Activated CD4-positive, alpha-beta T cell treated with anti-CD3 and anti-CD28 coated beads, Interleukin-2, amount 10 ng/mL, durations not matched to agents 24 days and 14 days (primary cell): ENCODE measurements around the gene CCDC69. TPM values are rescaled to one million over a fixed set of nuclear protein-coding genes. Genes with fewer than 3 reads are reported as not detected.

Experiments
- DNase-seq: peaks from one replicate; pipeline ENCODE4 v3.0.0; 2022
- H3K27ac Mint-ChIP-seq: one replicate; pipeline ENCODE4 v1.8.0; 2022; ENCODE audit warnings: mild to moderate bottlenecking, mixed read lengths
- H3K27me3 Mint-ChIP-seq: one replicate; pipeline ENCODE4 v1.8.0; 2022; ENCODE audit warnings: mixed read lengths
- H3K36me3 Mint-ChIP-seq: one replicate; pipeline ENCODE4 v1.8.0; 2022; ENCODE audit warnings: low read depth, mild to moderate bottlenecking, mixed read lengths
- H3K4me1 Mint-ChIP-seq: one replicate; pipeline ENCODE4 v1.8.0; 2021; ENCODE audit warnings: mixed read lengths
- H3K4me3 Mint-ChIP-seq: one replicate; pipeline ENCODE4 v1.8.0; 2022; ENCODE audit warnings: mild to moderate bottlenecking, moderate library complexity, mixed read lengths
- H3K9me3 Mint-ChIP-seq: one replicate; pipeline ENCODE4 v1.8.0; 2021; ENCODE audit warnings: mixed read lengths
- intact Hi-C: fragments of 100-400 bp; cut with micrococcal nuclease; formaldehyde crosslinking; loops from one replicate; pipeline ENCODE4 v1.15.1; 2023
- total RNA-seq: library from RNA; stranded (reverse); gene quantifications from 2 replicates; pipeline ENCODE4 v1.2.3, GENCODE V29; 2022

The CCDC69 gene
- total RNA-seq, 1 donor from 2014 or later: 23.2 TPM

DNA sequence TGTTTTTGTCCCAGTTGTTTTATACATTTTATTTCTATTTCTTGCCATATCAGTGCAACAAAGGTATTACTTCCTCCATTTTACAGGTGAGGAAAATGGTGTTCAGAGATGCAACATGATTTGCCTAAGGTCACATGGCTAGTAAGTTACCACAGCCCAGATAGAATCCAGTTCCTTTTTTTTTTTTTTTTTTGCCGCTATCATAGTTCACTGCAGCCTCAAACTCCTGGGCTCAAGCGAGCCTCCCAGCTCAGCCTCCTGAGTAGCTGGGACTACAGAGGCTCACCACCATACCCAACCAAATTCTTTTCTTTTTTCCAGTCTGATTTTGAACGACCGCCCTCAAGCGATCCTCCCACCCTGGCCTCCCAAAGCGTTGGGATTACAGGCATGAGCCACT lies 480 bp upstream of the CCDC69 start:
- peak overlapping the region; percentile 84 for H3K4me3 Mint-ChIP-seq
- DNase-seq: no peak
- peaks cover 45% of the 10 kb centered on the region for H3K4me1 Mint-ChIP-seq
- H3K36me3 Mint-ChIP-seq: peaks cover 17% of the 10 kb centered on the region
- no peaks in the 10 kb centered on the region for H3K27me3 Mint-ChIP-seq
- intact Hi-C loops: loop anchor here (1.0 to 2.0 kb wide), 3 partner anchors 9 to 28 kb away; no protein-coding TSS in a partner anchor
- no peaks in the 10 kb centered on the region for H3K9me3 Mint-ChIP-seq
- peak overlapping the region; percentile 67 for H3K27ac Mint-ChIP-seq

DNA sequence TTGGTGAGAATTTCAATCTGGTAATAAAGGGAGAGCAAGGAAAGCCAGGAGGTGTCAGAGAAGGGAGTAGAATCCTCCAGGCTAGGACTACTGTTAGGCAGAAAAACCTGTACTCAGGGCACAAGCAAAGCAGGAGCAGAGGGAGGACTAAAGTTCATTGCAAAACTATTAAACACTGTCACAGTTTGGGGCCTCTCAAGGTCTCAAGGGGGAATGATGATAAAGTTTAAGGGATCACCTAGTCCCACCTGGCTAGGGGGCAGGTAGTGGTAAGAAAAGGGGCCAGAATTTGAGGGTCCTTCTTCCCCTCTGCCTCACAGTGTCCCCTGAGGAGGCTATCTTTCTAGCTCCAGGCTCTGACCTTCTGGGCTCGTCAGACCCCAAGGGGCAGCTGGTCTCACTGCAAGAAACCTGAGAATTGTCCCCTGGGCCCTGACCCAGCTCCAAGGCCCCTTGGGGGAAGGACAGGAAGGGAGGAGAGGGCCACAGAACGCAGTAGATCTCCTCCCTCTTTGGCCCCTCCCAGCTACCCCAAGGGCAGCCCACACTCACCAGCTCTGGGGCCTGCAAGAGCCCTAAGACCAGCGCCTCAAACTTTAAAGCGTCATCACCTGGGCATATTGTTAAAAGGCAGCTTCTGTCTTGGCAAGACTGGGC lies 974 bp downstream of the CCDC69 start:
- Mint-ChIP-seq H3K9me3 (no peaks in the 10 kb centered on the region), H3K27ac (peak overlapping the region; percentile 83), H3K36me3 (peaks cover 28% of the 10 kb centered on the region), H3K27me3 (no peaks in the 10 kb centered on the region), H3K4me1 (peaks cover 59% of the 10 kb centered on the region), H3K4me3 (peak overlapping the region; percentile 84)
- DNase-seq: peak; percentile 88
- intact Hi-C loops: loop anchor here (1.0 kb wide), 1 partner anchor 9 kb away; no protein-coding TSS in a partner anchor

DNA sequence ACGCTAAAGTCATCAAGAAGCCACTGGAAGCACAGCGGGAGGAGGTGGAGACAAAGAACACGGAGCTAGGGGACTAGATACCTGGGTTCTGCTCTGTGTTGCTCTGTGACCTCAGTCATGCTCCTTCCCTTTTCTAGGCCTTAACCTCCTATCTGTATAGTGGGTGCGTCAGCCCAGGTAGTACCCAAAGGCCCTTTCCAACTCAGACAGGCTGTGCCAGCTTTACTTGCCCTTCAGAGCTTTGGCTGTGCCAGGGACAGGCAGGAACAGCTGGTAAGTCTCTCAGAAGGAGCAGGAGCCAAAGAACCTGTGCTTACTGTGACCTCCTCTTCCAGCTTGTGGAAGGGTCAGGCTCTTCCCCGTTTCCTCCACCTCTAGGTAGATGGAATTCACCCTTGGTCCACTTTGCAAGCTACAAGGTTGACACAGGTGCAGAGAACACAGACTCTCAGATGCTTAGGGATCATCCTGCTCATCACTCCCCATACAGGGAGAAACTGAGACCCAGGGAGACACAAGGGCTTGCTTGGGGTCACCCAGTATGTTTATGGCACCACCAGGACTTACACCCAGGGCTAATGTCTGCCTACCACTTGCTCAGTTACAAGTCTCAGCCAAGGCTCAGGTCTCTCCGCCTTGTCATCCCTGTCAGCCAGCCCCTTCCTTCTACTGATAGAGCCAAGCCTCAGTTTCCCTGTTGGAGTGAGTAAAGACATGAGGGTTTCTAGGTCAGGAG lies 1.7 kb downstream of the CCDC69 start:
- Mint-ChIP-seq H3K27ac (peak overlapping the region; percentile 83), H3K36me3 (peaks cover 35% of the 10 kb centered on the region), H3K9me3 (no peaks in the 10 kb centered on the region), H3K4me3 (peak overlapping the region; percentile 84), H3K27me3 (no peaks in the 10 kb centered on the region), H3K4me1 (peaks cover 66% of the 10 kb centered on the region)
- intact Hi-C loops: no loop called here
- DNase-seq: peak; percentile 67

DNA sequence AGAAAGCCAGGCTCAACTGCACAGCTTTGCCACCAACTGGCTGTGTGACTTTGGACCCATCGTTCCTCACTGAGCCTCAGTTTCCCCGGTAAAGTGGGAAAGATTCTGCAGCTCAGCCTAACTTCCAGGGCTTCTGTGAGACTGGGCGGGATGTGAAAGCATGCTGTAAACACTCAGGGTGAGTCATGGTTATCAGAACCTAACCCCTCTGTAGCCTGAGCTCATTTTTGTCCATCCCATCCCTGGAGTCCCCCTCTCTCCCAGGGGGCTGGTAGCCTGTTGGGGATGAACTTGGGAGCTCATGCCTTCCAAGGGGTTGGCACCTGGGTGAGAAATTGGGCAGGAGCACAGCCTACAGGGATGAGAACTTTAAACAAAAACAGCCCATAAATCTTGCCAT lies 2.3 kb downstream of the CCDC69 start:
- H3K36me3 Mint-ChIP-seq: peaks cover 39% of the 10 kb centered on the region
- intact Hi-C loops: no loop called here
- H3K9me3 Mint-ChIP-seq: no peaks in the 10 kb centered on the region
- peak overlapping the region; percentile 83 for H3K27ac Mint-ChIP-seq
- H3K27me3 Mint-ChIP-seq: no peaks in the 10 kb centered on the region
- DNase-seq: no peak
- H3K4me3 Mint-ChIP-seq: peak overlapping the region; percentile 84
- H3K4me1 Mint-ChIP-seq: peaks cover 70% of the 10 kb centered on the region

DNA sequence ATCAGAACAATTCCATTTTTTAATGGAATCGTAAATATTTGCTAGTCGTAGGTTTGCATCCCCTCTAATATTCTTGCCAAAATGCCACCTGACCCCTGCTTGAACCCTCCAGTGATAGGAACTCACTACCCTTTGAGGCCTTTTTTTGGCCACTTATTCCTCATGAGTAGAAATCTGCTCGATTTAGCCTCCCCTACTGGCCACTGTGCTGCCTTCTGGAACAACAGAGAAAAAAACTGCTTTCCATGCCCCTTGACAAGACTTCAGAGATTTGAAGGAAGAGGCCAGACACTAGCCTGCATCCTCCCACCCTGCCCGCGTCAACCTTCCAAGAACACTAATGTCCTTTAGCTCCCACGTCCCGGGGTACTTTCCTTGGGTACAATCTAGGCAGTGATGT lies 4.1 kb downstream of the CCDC69 start:
- H3K36me3 Mint-ChIP-seq: peaks cover 49% of the 10 kb centered on the region
- H3K9me3 Mint-ChIP-seq: no peaks in the 10 kb centered on the region
- no peaks in the 10 kb centered on the region for H3K27me3 Mint-ChIP-seq
- H3K4me1 Mint-ChIP-seq: peaks cover 79% of the 10 kb centered on the region
- H3K4me3 Mint-ChIP-seq: peak overlapping the region; percentile 18
- DNase-seq: no peak
- intact Hi-C loops: no loop called here
- peak overlapping the region; percentile 38 for H3K27ac Mint-ChIP-seq

DNA sequence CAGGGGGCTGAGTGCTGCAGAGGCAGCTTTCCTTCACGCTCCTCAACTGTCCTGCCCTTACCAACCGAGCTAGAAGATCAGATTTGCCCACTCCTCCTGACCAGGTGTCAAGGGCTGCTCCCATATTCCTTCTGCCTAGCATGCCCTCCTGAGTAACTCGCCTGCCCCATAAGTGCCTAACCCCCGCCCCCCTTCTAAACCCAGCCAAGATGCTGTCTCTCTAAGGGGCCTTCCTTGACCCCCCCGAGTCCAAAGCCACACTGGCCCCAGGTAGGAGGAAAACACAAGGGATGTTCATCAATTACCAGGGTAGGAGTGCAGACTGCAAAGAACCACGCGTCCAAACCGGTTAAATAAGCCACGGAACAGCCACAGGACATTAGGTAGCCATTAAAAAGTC lies 4.8 kb downstream of the CCDC69 start:
- Mint-ChIP-seq H3K9me3 (no peaks in the 10 kb centered on the region), H3K4me1 (peaks cover 81% of the 10 kb centered on the region), H3K27me3 (no peaks in the 10 kb centered on the region), H3K27ac (no peak overlapping the region), H3K4me3 (no peak overlapping the region), H3K36me3 (peaks cover 53% of the 10 kb centered on the region)
- intact Hi-C loops: no loop called here
- no peak for DNase-seq

DNA sequence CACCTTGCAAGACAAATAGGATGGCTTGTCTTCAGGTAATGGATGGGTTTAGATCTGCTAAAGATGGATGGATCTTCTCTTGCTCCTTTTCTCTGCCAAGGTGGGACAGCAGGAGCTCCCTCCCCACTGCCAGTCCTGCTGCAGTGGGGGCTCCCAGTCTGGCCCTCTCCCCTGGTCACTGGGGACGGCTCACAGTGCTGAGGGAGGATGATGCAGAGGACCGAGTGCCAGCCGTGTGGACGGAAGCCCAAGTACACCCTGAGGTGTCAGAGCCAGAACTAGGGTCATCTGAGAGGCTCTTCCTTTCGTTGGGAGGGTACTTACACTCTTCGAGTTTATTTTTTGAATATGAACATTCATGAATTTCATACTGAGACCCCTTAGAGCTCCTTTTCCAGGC lies 5.7 kb downstream of the CCDC69 start:
- peaks cover 55% of the 10 kb centered on the region for H3K36me3 Mint-ChIP-seq
- no peaks in the 10 kb centered on the region for H3K9me3 Mint-ChIP-seq
- H3K27ac Mint-ChIP-seq: peak overlapping the region; percentile 73
- intact Hi-C loops: no loop called here
- no peaks in the 10 kb centered on the region for H3K27me3 Mint-ChIP-seq
- no peak for DNase-seq
- peak overlapping the region; percentile 52 for H3K4me3 Mint-ChIP-seq
- peaks cover 85% of the 10 kb centered on the region for H3K4me1 Mint-ChIP-seq

DNA sequence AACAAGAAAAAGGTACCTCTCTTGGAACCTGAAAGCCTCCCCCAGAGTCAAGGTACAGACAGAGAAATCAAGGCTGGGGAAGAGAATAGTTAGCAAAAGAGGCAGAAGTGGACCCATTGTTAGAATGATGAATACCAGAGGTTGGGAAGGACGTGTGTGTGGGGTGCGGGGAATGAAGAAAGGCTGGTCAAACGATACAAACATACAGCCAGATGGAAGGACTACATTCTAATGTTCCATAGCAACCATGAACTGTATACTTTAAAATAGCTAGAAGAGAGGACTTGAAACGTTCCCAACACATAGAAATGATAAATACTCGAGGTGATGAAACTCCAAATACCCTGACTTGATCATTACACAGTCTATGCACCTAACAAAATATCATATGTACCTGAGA lies 7.1 kb downstream of the CCDC69 start:
- Mint-ChIP-seq H3K9me3 (no peaks in the 10 kb centered on the region), H3K4me3 (peak overlapping the region; percentile 1), H3K27ac (peak overlapping the region; percentile 35), H3K27me3 (no peaks in the 10 kb centered on the region), H3K36me3 (peaks cover 62% of the 10 kb centered on the region), H3K4me1 (peaks cover 81% of the 10 kb centered on the region)
- intact Hi-C loops: no loop called here
- DNase-seq: no peak

DNA sequence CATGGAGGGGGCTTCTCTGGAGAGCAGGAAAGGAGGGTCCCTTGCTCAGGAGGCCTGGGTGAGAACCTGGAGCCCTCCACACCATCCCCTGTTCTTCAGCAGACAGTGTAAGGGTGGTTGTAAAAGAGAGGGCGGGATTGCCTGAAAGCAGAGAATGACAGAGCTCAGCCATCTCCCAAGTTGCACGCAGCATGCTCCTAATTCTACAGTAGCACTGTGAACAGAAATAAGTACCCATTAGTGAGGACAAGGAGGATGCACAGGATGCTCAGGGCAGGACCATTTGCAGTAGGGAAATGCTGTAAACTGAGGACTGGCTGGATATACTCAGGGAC lies 8.4 kb downstream of the CCDC69 start:
- Mint-ChIP-seq H3K9me3 (no peaks in the 10 kb centered on the region), H3K27me3 (no peaks in the 10 kb centered on the region), H3K36me3 (peaks cover 55% of the 10 kb centered on the region), H3K4me3 (peak overlapping the region; percentile 91), H3K27ac (peak overlapping the region; percentile 95), H3K4me1 (peaks cover 77% of the 10 kb centered on the region)
- no peak for DNase-seq
- intact Hi-C loops: loop anchor here (2.0 kb wide), 2 partner anchors 65 to 133 kb away; no protein-coding TSS in a partner anchor

DNA sequence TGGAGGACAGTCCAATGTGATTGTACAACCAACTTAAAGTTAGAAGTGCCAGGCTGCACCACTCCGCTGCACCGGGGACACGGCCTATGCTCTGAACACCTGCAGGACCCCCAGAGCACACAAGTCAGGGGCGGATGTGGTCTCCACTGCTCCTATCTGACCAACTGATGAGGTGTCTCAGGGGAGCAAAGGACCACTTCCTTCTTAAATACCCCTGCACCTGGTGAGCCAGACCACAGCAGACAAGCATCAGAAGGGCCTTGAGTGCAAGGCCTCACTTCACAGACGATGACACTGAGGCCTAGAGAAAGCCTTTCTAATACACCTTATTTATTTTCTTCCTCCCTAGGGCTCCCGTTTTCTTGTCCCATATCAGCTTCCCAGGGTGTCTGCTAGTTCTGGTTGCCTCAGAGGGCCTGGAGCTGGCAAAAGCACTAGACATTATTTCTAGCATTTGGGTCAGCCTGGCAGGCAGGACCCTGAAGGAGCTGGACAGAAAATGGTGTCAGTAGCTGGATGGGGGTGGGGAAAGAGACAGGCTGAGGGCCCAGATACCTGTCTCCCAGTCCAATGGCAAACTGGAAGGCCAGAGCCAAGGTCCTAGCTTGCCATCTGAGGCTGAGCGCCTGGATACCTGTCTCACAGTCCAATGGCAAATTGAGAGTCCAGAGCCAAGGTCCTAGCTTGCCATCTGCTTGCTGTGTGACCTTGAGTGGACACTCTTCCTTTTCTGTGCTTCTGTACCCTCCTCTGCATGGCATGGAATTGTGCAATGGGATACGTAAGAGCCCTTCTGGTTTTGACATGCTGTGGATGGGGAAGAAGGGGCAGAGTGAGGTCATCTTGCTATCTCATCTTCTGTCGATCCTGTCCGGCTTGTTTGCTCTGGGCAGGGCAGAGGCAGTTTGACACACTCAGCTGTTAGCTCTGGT lies 9.0 kb downstream of the CCDC69 start:
- H3K9me3 Mint-ChIP-seq: no peaks in the 10 kb centered on the region
- peak; percentile 80 for DNase-seq
- intact Hi-C loops: loop anchor here (1.0 to 5.0 kb wide), 5 partner anchors 8 to 423 kb away; no protein-coding TSS in a partner anchor

DNA sequence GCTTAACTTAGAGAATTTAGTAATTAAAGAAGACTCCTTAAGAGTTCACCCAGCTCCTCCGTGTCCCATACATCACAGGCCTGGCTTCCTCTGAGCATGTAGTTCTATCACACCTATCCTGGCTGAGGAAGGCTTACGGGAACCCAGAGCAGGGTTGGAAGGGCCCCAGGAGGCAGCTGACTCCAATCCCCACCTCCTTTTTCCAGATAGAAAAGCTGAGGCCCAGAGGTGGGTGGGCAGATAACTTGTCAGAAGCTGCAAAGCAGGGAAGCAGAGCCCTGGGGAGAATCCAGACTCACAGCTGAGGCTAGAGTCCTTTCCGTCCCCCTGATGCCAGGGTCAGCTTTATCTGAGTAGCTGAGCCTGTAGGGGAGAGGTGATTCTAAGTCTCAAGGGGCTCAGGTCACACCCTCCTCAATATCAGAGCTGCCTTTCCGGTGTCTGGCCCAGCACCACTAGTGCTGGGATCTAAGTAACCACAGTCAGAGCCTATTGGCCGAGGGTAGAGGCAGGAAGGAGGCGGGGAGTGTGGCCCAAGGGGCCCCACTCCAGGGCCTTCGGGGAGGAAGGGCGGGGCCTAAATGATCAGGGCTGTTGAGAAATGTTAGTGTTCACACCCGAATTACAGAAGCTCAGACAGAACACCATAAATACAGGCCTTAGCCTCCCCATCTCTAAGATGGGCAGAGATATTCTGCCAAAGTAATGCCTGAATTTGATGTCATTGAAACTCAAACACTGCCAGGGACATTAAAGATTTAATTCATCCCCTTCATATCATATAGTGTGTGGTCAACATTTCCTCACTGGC lies 9.9 kb downstream of the CCDC69 start:
- peak overlapping the region; percentile 91 for H3K4me3 Mint-ChIP-seq
- H3K36me3 Mint-ChIP-seq: peaks cover 43% of the 10 kb centered on the region
- peaks cover 72% of the 10 kb centered on the region for H3K4me1 Mint-ChIP-seq
- peak; percentile 95 for DNase-seq
- no peaks in the 10 kb centered on the region for H3K27me3 Mint-ChIP-seq
- H3K27ac Mint-ChIP-seq: peak overlapping the region; percentile 95
- no peaks in the 10 kb centered on the region for H3K9me3 Mint-ChIP-seq
- intact Hi-C loops: loop anchor here (1.0 to 5.0 kb wide), 6 partner anchors 9 to 557 kb away; partner anchors contain the start of gene G3BP1

More for the DNA sequence above, 9.0 kb downstream of the CCDC69 start:
- H3K4me1 Mint-ChIP-seq: peaks cover 72% of the 10 kb centered on the region
- H3K27ac Mint-ChIP-seq: peak overlapping the region; percentile 95
- H3K36me3 Mint-ChIP-seq: peaks cover 49% of the 10 kb centered on the region
- peak overlapping the region; percentile 91 for H3K4me3 Mint-ChIP-seq
- H3K27me3 Mint-ChIP-seq: no peaks in the 10 kb centered on the region

DNA sequence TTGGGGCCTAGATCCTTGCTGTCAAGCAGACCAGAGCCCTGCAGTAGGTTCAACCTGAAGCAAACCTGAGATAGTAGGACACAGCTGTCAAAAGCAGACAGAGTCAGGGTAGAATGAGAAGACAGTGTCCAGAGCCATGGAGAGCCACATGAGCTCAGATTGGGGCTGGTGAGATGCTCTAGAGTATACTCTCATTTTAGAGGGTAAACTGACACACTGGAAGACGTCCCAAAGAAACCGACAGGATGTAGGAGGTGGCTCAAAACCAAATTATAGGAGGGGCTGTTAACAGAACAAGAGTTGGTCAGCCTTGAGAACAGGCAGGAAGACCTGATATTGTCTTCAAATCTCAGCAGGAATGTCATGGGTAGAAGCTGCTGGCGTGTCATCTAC lies 11.5 kb downstream of the CCDC69 start:
- Mint-ChIP-seq H3K27me3 (no peaks in the 10 kb centered on the region), H3K36me3 (peaks cover 34% of the 10 kb centered on the region), H3K4me1 (peaks cover 62% of the 10 kb centered on the region), H3K27ac (peak overlapping the region; percentile 95), H3K4me3 (peak overlapping the region; percentile 91), H3K9me3 (no peaks in the 10 kb centered on the region)
- DNase-seq: no peak
- intact Hi-C loops: loop anchor here (2.0 to 5.0 kb wide), 2 partner anchors 420 to 558 kb away; partner anchors contain the start of gene G3BP1

DNA sequence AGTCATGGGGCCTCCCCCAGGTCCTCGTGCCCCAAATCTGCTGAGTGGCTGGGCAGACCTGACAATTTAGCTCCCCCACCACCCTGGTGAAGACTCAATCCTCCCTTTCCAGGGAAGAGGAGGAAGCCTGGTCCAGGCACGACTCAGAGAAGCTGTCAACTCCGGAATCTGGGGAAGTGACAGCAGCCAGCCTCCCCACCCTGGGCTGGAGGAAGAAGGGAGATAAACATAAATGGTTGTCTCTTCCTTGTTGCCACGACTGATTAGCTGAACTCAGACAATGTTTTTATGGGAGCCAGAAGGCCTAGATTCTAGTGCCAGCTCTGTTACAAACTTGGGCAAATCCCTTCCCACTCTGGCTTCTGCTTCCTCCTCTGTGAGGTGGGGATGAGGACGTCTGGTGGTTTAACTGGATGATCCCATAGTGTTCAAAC lies 15.4 kb downstream of the CCDC69 start:
- intact Hi-C loops: no loop called here
- Mint-ChIP-seq H3K27ac (peak overlapping the region; percentile 73), H3K27me3 (no peaks in the 10 kb centered on the region), H3K9me3 (no peaks in the 10 kb centered on the region), H3K36me3 (peaks cover 20% of the 10 kb centered on the region), H3K4me1 (peaks cover 45% of the 10 kb centered on the region), H3K4me3 (no peak overlapping the region)
- DNase-seq: no peak
